ENCODE data around the gene FER. TPM values are rescaled to one million over a fixed set of nuclear protein-coding genes. Genes with fewer than 3 reads are reported as not detected.

FER gene
- total RNA-seq, 1 experiment from 2014 or later, result 22.1 TPM

DNA sequence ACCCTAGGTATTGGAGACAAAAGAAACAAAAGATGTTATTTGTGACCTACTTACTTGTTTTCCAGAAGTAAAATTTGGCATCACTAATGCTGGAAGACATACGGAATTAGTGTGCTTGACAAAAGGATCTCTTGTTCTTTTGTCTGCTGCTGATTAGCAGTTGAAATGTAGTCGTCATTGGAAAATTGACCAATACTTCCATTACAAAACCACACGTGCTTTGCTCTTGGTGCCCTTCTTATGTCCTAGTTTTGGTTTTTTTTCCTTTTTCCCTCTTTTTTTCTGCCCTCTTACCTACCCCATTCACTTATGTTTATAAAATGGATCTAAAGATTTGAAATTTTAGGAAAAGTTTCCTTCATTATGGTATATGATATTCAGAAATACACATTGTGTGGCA lies 197.4 kb downstream of the FER start:
- Histone ChIP-seq H3K27me3 (ENCODE audit: control insufficient read depth, insufficient read depth, low read length) (no peaks in the 10 kb centered on the region), H3K9me3 (ENCODE audit: control insufficient read depth, insufficient read depth, low read depth, low read length) (no peaks in the 10 kb centered on the region), H3K27ac (ENCODE audit: low read length) (no peak overlapping the region), H3K4me3 (ENCODE audit: low read depth in 2 of 2, low read length in 2 of 2) (no peak overlapping the region), H3K36me3 (ENCODE audit: control insufficient read depth, insufficient read depth, low read length) (no peaks in the 10 kb centered on the region), H3K4me1 (ENCODE audit: control insufficient read depth, insufficient read depth, low read length) (no peaks in the 10 kb centered on the region)
- TF ChIP-seq REST (IDR thresholded peaks at IDR 0.05; ENCODE audit: insufficient read depth in 1 of 2, low read depth in 2 of 2, low read length in 1 of 2) (no peak), SIN3A (IDR thresholded peaks at IDR 0.05; ENCODE audit: borderline replicate concordance, insufficient read depth, low read depth, low read length) (no peak), TCF7L2 (IDR thresholded peaks at IDR 0.05; ENCODE audit: low read depth, low read length) (no peak), POLR2AphosphoS5 (IDR thresholded peaks at IDR 0.05; ENCODE audit: low read depth, low read length) (no peak)
- TF ChIP-seq, protein P1, sequence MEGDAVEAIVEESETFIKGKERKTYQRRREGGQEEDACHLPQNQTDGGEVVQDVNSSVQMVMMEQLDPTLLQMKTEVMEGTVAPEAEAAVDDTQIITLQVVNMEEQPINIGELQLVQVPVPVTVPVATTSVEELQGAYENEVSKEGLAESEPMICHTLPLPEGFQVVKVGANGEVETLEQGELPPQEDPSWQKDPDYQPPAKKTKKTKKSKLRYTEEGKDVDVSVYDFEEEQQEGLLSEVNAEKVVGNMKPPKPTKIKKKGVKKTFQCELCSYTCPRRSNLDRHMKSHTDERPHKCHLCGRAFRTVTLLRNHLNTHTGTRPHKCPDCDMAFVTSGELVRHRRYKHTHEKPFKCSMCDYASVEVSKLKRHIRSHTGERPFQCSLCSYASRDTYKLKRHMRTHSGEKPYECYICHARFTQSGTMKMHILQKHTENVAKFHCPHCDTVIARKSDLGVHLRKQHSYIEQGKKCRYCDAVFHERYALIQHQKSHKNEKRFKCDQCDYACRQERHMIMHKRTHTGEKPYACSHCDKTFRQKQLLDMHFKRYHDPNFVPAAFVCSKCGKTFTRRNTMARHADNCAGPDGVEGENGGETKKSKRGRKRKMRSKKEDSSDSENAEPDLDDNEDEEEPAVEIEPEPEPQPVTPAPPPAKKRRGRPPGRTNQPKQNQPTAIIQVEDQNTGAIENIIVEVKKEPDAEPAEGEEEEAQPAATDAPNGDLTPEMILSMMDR (IDR thresholded peaks at IDR 0.05), result no peak
- DNase-seq (ENCODE audit: low read depth, low spot score), result no peak
- in situ Hi-C loops (cut with HindIII; ENCODE audit: low pct_unique_long_range_greater_than_20kb, low sequenced_read_pairs) (no loop called here), intact Hi-C loops (cut with micrococcal nuclease; ENCODE audit: unreplicated experiment) (no loop called here)
- POLR2A ChIA-PET, result no interaction called here
- no peak for ATAC-seq
- BruUV-seq (replicated peaks), result no TSS peak
- CTCF ChIA-PET, result no interaction called here

GRCh38 chr5:108946008-108946407 lies 198.3 kb downstream of the FER start:
- no peaks in the 10 kb centered on the region for H3K36me3 ChIP-seq (ENCODE audit: control insufficient read depth, insufficient read depth, low read length)
- intact Hi-C loops (cut with micrococcal nuclease; ENCODE audit: unreplicated experiment) (no loop called here), in situ Hi-C loops (cut with HindIII; ENCODE audit: low pct_unique_long_range_greater_than_20kb, low sequenced_read_pairs) (no loop called here)
- H3K4me3 ChIP-seq (ENCODE audit: low read depth in 2 of 2, low read length in 2 of 2), result no peak overlapping the region
- no peaks in the 10 kb centered on the region for H3K27me3 ChIP-seq (ENCODE audit: control insufficient read depth, insufficient read depth, low read length)
- H3K4me1 ChIP-seq (ENCODE audit: control insufficient read depth, insufficient read depth, low read length), result no peaks in the 10 kb centered on the region
- DNase-seq (ENCODE audit: low read depth, low spot score) (no peak), ATAC-seq (no peak)
- no peak for TF ChIP-seq POLR2AphosphoS5 (IDR thresholded peaks at IDR 0.05; ENCODE audit: low read depth, low read length)
- TF ChIP-seq REST (IDR thresholded peaks at IDR 0.05; ENCODE audit: insufficient read depth in 1 of 2, low read depth in 2 of 2, low read length in 1 of 2), result no peak
- no peak for TF ChIP-seq TCF7L2 (IDR thresholded peaks at IDR 0.05; ENCODE audit: low read depth, low read length)
- TF ChIP-seq, protein P1 (IDR thresholded peaks at IDR 0.05), result no peak
- TF ChIP-seq SIN3A (IDR thresholded peaks at IDR 0.05; ENCODE audit: borderline replicate concordance, insufficient read depth, low read depth, low read length), result no peak
- no peaks in the 10 kb centered on the region for H3K9me3 ChIP-seq (ENCODE audit: control insufficient read depth, insufficient read depth, low read depth, low read length)
- H3K27ac ChIP-seq (ENCODE audit: low read length), result no peak overlapping the region
- ChIA-PET POLR2A (no interaction called here), CTCF (no interaction called here)
- no TSS peak for BruUV-seq (replicated peaks)

Data from Panc1 (cell line).